ENCODE data around the gene CPNE4.
"Not testable (repeated sequence)": the region's sequence is repeated elsewhere in the genome, so short reads cannot be mapped to it uniquely, and the experiment has no call there.

Gene CPNE4

GRCh38 chr3:131972091-131972490 is 62.7 kb downstream of the CPNE4 start:
- Histone ChIP-seq H3K27me3 (ENCODE audit: control insufficient read depth, low read length) (no peaks in the 10 kb centered on the region), H3K4me2 (ENCODE audit: low read length) (no peak overlapping the region), H4K20me1 (ENCODE audit: control insufficient read depth, insufficient read depth, low read depth, low read length) (no peaks in the 10 kb centered on the region), H3K79me2 (ENCODE audit: control insufficient read depth, low read length) (no peaks in the 10 kb centered on the region), H3K27ac (ENCODE audit: low read depth, low read length) (no peak overlapping the region), H3K36me3 (ENCODE audit: control insufficient read depth, low read length) (no peaks in the 10 kb centered on the region), H3F3A (ENCODE audit: control insufficient read depth, insufficient read depth) (no peaks in the 10 kb centered on the region), H3K4me3 (ENCODE audit: low read length) (no peak overlapping the region), H3K9me2 (replicated peaks; ENCODE audit: control insufficient read depth, low read length) (no peaks in the 10 kb centered on the region), H3K4me1 (ENCODE audit: control insufficient read depth, low read length) (no peaks in the 10 kb centered on the region), H3K9me3 (ENCODE audit: control insufficient read depth, insufficient read depth, low read length) (no peaks in the 10 kb centered on the region)
- TF ChIP-seq, protein P1, sequence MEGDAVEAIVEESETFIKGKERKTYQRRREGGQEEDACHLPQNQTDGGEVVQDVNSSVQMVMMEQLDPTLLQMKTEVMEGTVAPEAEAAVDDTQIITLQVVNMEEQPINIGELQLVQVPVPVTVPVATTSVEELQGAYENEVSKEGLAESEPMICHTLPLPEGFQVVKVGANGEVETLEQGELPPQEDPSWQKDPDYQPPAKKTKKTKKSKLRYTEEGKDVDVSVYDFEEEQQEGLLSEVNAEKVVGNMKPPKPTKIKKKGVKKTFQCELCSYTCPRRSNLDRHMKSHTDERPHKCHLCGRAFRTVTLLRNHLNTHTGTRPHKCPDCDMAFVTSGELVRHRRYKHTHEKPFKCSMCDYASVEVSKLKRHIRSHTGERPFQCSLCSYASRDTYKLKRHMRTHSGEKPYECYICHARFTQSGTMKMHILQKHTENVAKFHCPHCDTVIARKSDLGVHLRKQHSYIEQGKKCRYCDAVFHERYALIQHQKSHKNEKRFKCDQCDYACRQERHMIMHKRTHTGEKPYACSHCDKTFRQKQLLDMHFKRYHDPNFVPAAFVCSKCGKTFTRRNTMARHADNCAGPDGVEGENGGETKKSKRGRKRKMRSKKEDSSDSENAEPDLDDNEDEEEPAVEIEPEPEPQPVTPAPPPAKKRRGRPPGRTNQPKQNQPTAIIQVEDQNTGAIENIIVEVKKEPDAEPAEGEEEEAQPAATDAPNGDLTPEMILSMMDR (IDR thresholded peaks at IDR 0.05; ENCODE audit: low read depth, low read length, poor library complexity, severe bottlenecking), result no peak
- no peak for TF ChIP-seq EZH2phosphoT487 (IDR thresholded peaks at IDR 0.05; ENCODE audit: borderline replicate concordance, low read length)

GRCh38 chr3:131963442-131963841 is 71.4 kb downstream of the CPNE4 start:
- not testable (repeated sequence) for H4K20me1 ChIP-seq (ENCODE audit: control insufficient read depth, insufficient read depth, low read depth, low read length); H3K79me2 ChIP-seq (ENCODE audit: control insufficient read depth, low read length); H3K9me3 ChIP-seq (ENCODE audit: control insufficient read depth, insufficient read depth, low read length); H3K27ac ChIP-seq (ENCODE audit: low read depth, low read length); H3K4me2 ChIP-seq (ENCODE audit: low read length); H3K36me3 ChIP-seq (ENCODE audit: control insufficient read depth, low read length); H3K27me3 ChIP-seq (ENCODE audit: control insufficient read depth, low read length); H3K9me2 ChIP-seq (replicated peaks; ENCODE audit: control insufficient read depth, low read length); H3K4me1 ChIP-seq (ENCODE audit: control insufficient read depth, low read length); H3K4me3 ChIP-seq (ENCODE audit: low read length); H3F3A ChIP-seq (ENCODE audit: control insufficient read depth, insufficient read depth)

GRCh38 chr3:131962982-131963381 is 71.8 kb downstream of the CPNE4 start:
- Histone ChIP-seq H3K27me3 (ENCODE audit: control insufficient read depth, low read length) (no peaks in the 10 kb centered on the region), H3K79me2 (ENCODE audit: control insufficient read depth, low read length) (no peaks in the 10 kb centered on the region), H3K4me3 (ENCODE audit: low read length) (no peak overlapping the region), H3F3A (ENCODE audit: control insufficient read depth, insufficient read depth) (no peaks in the 10 kb centered on the region), H3K9me3 (ENCODE audit: control insufficient read depth, insufficient read depth, low read length) (no peaks in the 10 kb centered on the region), H3K9me2 (replicated peaks; ENCODE audit: control insufficient read depth, low read length) (no peaks in the 10 kb centered on the region), H3K36me3 (ENCODE audit: control insufficient read depth, low read length) (no peaks in the 10 kb centered on the region), H4K20me1 (ENCODE audit: control insufficient read depth, insufficient read depth, low read depth, low read length) (no peaks in the 10 kb centered on the region), H3K4me2 (ENCODE audit: low read length) (no peak overlapping the region), H3K4me1 (ENCODE audit: control insufficient read depth, low read length) (no peaks in the 10 kb centered on the region), H3K27ac (ENCODE audit: low read depth, low read length) (no peak overlapping the region)
- TF ChIP-seq, protein P1 (IDR thresholded peaks at IDR 0.05; ENCODE audit: low read depth, low read length, poor library complexity, severe bottlenecking), result no peak
- no peak for TF ChIP-seq EZH2phosphoT487 (IDR thresholded peaks at IDR 0.05; ENCODE audit: borderline replicate concordance, low read length)

DNA sequence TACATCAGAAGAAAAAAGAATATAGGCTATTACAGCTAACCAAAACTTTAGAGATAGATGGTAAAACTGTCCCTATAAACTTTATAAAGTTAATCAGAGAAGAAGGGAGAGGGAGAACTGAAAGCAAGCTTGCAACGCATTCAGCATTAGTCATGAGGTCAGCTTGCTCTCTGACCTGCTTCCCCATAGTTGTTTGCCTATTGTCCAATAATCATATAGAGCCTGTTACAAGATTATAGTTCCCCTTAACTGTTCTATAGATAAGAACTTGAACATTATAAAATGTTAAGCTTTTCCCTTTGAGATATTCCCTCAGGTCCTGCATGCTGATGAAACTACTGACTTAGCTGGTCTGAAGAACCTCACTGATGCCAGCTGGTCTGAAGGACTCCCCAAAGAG is 74.5 kb downstream of the CPNE4 start:
- Histone ChIP-seq H4K20me1 (ENCODE audit: control insufficient read depth, insufficient read depth, low read depth, low read length) (no peaks in the 10 kb centered on the region), H3K4me1 (ENCODE audit: control insufficient read depth, low read length) (no peaks in the 10 kb centered on the region), H3F3A (ENCODE audit: control insufficient read depth, insufficient read depth) (no peaks in the 10 kb centered on the region), H3K4me3 (ENCODE audit: low read length) (no peak overlapping the region), H3K79me2 (ENCODE audit: control insufficient read depth, low read length) (no peaks in the 10 kb centered on the region), H3K4me2 (ENCODE audit: low read length) (no peak overlapping the region), H3K9me3 (ENCODE audit: control insufficient read depth, insufficient read depth, low read length) (no peaks in the 10 kb centered on the region), H3K27me3 (ENCODE audit: control insufficient read depth, low read length) (no peaks in the 10 kb centered on the region), H3K27ac (ENCODE audit: low read depth, low read length) (no peak overlapping the region), H3K36me3 (ENCODE audit: control insufficient read depth, low read length) (no peaks in the 10 kb centered on the region), H3K9me2 (replicated peaks; ENCODE audit: control insufficient read depth, low read length) (no peaks in the 10 kb centered on the region)
- no peak for TF ChIP-seq EZH2phosphoT487 (IDR thresholded peaks at IDR 0.05; ENCODE audit: borderline replicate concordance, low read length)
- TF ChIP-seq, protein P1 (IDR thresholded peaks at IDR 0.05; ENCODE audit: low read depth, low read length, poor library complexity, severe bottlenecking), result no peak

Data from DOHH2 (cell line).